Muscle of leg (tissue), 11 donors: Measurements from ENCODE around the gene MAD1L1. TPM values are rescaled to one million over a fixed set of nuclear protein-coding genes. Genes with fewer than 3 reads are reported as not detected.

Source experiments
- DNase-seq: peaks from one replicate; pipeline ENCODE4 v3.0.0; 2013
- H3K27ac ChIP-seq: one replicate; pipeline ENCODE4 v1.5.1; 2013; ENCODE audit warnings: mild to moderate bottlenecking, low read length, control low read depth
- H3K27me3 ChIP-seq: one replicate; pipeline ENCODE4 v1.6.1; 2013; ENCODE audit warnings: low read length; ENCODE audit not compliant: control insufficient read depth, insufficient read depth
- H3K36me3 ChIP-seq: one replicate; pipeline ENCODE4 v1.6.1; 2013; ENCODE audit warnings: low read length; ENCODE audit not compliant: control insufficient read depth, insufficient read depth
- H3K4me1 ChIP-seq: one replicate; pipeline ENCODE4 v1.6.1; 2013; ENCODE audit warnings: low read length; ENCODE audit not compliant: control insufficient read depth, insufficient read depth
- H3K4me3 ChIP-seq: one replicate; pipeline ENCODE4 v1.5.1; 2013; ENCODE audit warnings: low read length, control low read depth
- H3K9me3 ChIP-seq: replicated peaks from 2 replicates; pipeline ENCODE4 v1.6.1; 2013; ENCODE audit warnings: low read depth, low read length; ENCODE audit not compliant: control insufficient read depth
- WGBS: methylation state at CpG from one replicate; pipeline ENCODE4 v1.1.5; 2013; ENCODE audit warnings: missing lambda C conversion rate; ENCODE audit not compliant: insufficient coverage; 5-methylcytosine and 5-hydroxymethylcytosine counted together
- polyA plus RNA-seq, 8 donors: library from polyadenylated mRNA; unstranded; fragments of 120-200 nt; gene quantifications; one replicate each; pipeline versions ENCODE4 v1.2.1 to v1.2.3, GENCODE V29; 2013; ENCODE audit warnings: inconsistent platforms in 1 of 8, low replicate concordance in 1 of 8; ENCODE audit not compliant: insufficient read length in 8 of 8, insufficient read depth in 1 of 8
- total RNA-seq: library from RNA; stranded (reverse); fragments of 120-200 nt; gene quantifications from one replicate; pipeline ENCODE4 v1.2.4, GENCODE V29; 2013

The MAD1L1 gene
- total and polyA plus RNA-seq, 9 donors: 19.1 to 38.7 (median 21.8) TPM

GRCh38 chr7:2024567-2024918, 208.2 kb downstream of the MAD1L1 start:
- H3K4me3 ChIP-seq: no peak overlapping the region
- H3K9me3 ChIP-seq: peaks cover 17% of the 10 kb centered on the region
- no peaks in the 10 kb centered on the region for H3K36me3 ChIP-seq
- no peak overlapping the region for H3K27ac ChIP-seq
- H3K4me1 ChIP-seq: peaks cover 12% of the 10 kb centered on the region
- 100% methylated on average over 2 of the region's 4 CpGs for WGBS
- DNase-seq: no peak
- H3K27me3 ChIP-seq: no peaks in the 10 kb centered on the region

GRCh38 chr7:2023877-2024566, 208.7 kb downstream of the MAD1L1 start:
- Histone ChIP-seq H3K4me1 (peaks cover 17% of the 10 kb centered on the region), H3K27me3 (no peaks in the 10 kb centered on the region), H3K9me3 (peaks cover 17% of the 10 kb centered on the region), H3K36me3 (no peaks in the 10 kb centered on the region), H3K27ac (no peak overlapping the region), H3K4me3 (no peak overlapping the region)
- 70% methylated on average over 1 of the region's 7 CpGs for WGBS
- peak; percentile 65 for DNase-seq

DNA sequence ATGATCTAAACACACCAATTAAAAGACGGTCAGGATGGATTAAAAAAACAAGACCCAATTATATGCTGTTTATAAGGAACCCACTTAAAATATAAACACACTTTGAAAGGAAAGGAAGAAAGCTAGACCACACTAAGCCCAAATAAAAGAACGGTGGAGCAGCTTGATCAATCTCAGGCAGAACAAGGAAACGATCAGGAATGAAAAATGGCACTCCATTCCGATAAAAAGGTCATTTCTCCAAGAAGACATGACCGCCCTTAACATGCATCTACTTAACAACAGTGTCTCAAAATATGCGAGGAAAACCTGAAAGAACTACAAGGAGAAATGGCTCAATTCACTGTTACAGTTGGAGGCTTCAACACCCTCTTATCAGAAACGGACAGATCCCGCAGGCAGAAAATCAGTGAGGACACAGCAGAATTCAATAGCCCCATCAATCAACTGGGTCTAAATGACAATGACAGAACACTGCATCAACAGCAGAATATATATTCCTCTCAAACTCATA, 210.0 kb downstream of the MAD1L1 start:
- 88% methylated on average over 1 of the region's 8 CpGs for WGBS
- no peak for DNase-seq
- H3K9me3 ChIP-seq: peaks cover 13% of the 10 kb centered on the region
- no peak overlapping the region for H3K27ac ChIP-seq
- H3K36me3 ChIP-seq: no peaks in the 10 kb centered on the region
- peaks cover 29% of the 10 kb centered on the region for H3K4me1 ChIP-seq
- no peak overlapping the region for H3K4me3 ChIP-seq
- no peaks in the 10 kb centered on the region for H3K27me3 ChIP-seq

DNA sequence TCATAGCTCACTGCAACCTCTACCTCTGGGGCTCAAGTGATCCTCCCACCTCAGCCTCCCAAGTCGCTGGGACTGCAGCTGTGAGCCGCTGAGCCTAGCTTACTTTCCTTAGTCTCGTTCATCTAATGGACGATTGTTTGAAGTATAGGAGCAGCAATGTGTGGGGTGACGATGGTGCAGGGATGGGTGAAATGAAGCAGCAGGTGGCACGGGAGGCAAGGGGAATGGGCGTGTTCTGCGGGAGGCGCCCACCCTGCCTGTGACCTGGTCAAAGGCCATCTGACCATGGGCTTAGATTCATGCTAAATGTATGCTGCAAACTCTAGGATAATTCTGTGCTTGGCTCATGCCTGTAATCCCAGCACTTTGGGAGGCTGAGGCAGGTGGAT, 210.7 kb downstream of the MAD1L1 start:
- 93% methylated on average over 8 of the region's 9 CpGs for WGBS
- no peak overlapping the region for H3K27ac ChIP-seq
- peaks cover 13% of the 10 kb centered on the region for H3K9me3 ChIP-seq
- H3K4me1 ChIP-seq: peaks cover 34% of the 10 kb centered on the region
- H3K4me3 ChIP-seq: no peak overlapping the region
- H3K36me3 ChIP-seq: no peaks in the 10 kb centered on the region
- H3K27me3 ChIP-seq: no peaks in the 10 kb centered on the region
- DNase-seq: no peak

- Histone ChIP-seq H3K9me3 (peaks cover 6% of the 10 kb centered on the region), H3K27ac (peak overlapping the region; percentile 93), H3K4me3 (no peak overlapping the region), H3K4me1 (peaks cover 41% of the 10 kb centered on the region), H3K27me3 (no peaks in the 10 kb centered on the region), H3K36me3 (no peaks in the 10 kb centered on the region)
- peak; percentile 81 for DNase-seq
- 67% methylated on average over 43 of the region's 43 CpGs for WGBS
Measured at GRCh38 chr7:2019711-2020511, 212.8 kb downstream of the MAD1L1 start.

DNA sequence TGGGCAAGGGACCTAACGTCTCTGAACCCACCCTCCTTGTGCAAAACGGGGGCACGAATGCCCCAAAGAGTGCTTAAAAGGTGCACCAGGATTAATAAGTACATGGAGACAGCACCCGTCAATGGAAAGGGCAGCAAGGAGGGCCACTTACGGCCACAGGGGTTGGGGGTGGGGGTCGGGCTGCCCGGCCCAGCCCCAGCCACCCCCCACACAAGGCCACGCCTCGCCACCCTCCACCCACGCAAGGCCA, 213.4 kb downstream of the MAD1L1 start:
- 67% methylated on average over 4 of the region's 10 CpGs for WGBS
- Histone ChIP-seq H3K4me3 (no peak overlapping the region), H3K9me3 (peaks cover 3% of the 10 kb centered on the region)

GRCh38 chr7:2018569-2019460, 213.9 kb downstream of the MAD1L1 start:
- Histone ChIP-seq H3K27me3 (no peaks in the 10 kb centered on the region), H3K27ac (peak overlapping the region; percentile 93), H3K4me1 (peaks cover 41% of the 10 kb centered on the region), H3K4me3 (no peak overlapping the region), H3K36me3 (no peaks in the 10 kb centered on the region), H3K9me3 (no peaks in the 10 kb centered on the region)
- DNase-seq: peak; percentile 91
- 46% methylated on average over 27 of the region's 28 CpGs for WGBS

More for the DNA sequence above, 213.4 kb downstream of the MAD1L1 start:
- Histone ChIP-seq H3K27me3 (no peaks in the 10 kb centered on the region), H3K36me3 (no peaks in the 10 kb centered on the region), H3K4me1 (peaks cover 41% of the 10 kb centered on the region), H3K27ac (peak overlapping the region; percentile 93)
- DNase-seq: no peak

- 81% methylated on average over 14 of the region's 28 CpGs for whole genome bisulfite sequencing
- Histone ChIP-seq H3K4me1 (peaks cover 46% of the 10 kb centered on the region), H3K4me3 (no peak overlapping the region), H3K27ac (peak overlapping the region; percentile 51), H3K9me3 (no peaks in the 10 kb centered on the region), H3K36me3 (no peaks in the 10 kb centered on the region), H3K27me3 (no peaks in the 10 kb centered on the region)
- no peak for DNase-seq
Measured at GRCh38 chr7:2017914-2018568, 214.7 kb downstream of the MAD1L1 start.

- no peak overlapping the region for H3K4me3 ChIP-seq
- DNase-seq: no peak
- 88% methylated on average over 17 of the region's 18 CpGs for WGBS
- H3K4me1 ChIP-seq: peaks cover 52% of the 10 kb centered on the region
- H3K9me3 ChIP-seq: no peaks in the 10 kb centered on the region
- no peaks in the 10 kb centered on the region for H3K36me3 ChIP-seq
- H3K27me3 ChIP-seq: no peaks in the 10 kb centered on the region
- H3K27ac ChIP-seq: no peak overlapping the region
Measured at GRCh38 chr7:2017481-2017891, 215.3 kb downstream of the MAD1L1 start.
